HL-60/S4 treated with retinoic acid at 250 ng/mL for 4 days and 3 days (cell line): ENCODE data around the gene KCNE5.
"Not testable (repeated sequence)": the region's sequence is repeated elsewhere in the genome, so short reads cannot be mapped to it uniquely, and the experiment has no call there.

Experiments
- in situ Hi-C: fragments of 300-500 bp; cut with MboI; formaldehyde crosslinking; loops from 2 replicates; pipeline ENCODE4 v1.7.0; 2022; ENCODE audit warnings: low sequenced_read_pairs

Gene KCNE5, protein sequence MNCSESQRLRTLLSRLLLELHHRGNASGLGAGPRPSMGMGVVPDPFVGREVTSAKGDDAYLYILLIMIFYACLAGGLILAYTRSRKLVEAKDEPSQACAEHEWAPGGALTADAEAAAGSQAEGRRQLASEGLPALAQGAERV

DNA sequence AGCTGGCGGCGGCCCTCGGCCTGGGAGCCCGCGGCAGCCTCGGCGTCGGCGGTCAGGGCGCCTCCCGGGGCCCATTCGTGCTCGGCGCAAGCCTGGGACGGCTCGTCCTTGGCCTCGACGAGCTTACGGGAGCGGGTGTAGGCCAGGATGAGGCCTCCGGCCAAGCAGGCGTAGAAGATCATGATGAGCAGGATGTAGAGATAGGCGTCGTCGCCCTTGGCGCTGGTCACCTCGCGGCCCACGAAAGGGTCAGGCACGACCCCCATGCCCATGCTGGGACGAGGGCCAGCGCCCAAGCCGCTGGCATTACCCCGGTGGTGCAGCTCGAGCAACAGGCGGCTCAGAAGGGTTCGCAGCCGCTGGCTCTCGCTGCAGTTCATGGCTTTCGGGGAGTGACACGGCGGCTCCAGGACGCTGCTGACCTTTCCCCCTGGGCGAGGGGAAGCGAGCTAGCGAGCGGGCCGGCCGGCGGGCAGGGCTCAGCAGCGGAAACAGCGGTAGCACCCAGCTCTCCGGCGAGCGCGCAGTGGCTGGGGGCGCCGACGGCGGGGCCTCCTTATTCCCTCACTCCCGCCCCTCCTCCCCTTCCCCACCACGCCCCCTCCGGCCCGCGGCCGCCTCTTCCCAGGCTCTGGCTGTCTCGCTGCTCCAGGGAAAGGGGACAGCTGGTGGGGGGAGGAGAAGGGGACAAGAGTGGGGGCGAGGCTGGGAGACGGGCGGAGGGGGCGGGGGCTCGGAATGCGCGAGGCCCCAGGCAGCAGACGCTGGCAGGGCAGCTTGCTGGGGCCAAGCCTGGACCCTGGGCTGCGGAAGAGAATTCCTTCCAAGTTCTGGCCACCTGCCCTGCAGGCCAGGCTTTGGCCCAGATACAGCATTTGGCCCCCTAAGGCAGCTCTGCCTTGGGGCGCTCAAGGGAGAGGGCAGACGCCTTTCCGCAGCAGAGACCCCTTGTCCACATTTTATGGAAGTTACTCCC lies at the start of gene KCNE5:
Gene KCNE5, minus strand, starts transcription at position 532 of the 976 bp plus-strand sequence. Its CDS starts 152 bp downstream, at position 380.
- in situ Hi-C loops, result no loop called here

DNA sequence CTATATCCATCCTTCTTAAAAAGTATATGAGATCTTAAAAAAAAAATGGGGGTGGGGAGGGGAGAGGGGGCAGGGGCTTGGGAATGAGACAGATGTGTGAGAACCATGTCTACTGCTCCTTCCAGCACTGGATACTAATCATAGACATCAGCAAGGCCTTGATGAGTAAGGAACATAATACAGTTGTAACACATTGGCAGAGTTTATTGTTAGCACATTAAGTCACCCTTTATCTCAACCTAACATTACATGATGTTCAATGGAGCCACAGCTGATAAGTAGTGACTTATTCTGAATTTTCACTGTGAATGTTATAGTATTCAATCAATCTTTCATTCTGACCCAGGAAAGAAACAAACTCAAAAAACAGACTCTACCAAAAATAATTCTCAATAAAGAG lies 47.3 kb upstream of the KCNE5 start:
- in situ Hi-C loops, result no loop called here

DNA sequence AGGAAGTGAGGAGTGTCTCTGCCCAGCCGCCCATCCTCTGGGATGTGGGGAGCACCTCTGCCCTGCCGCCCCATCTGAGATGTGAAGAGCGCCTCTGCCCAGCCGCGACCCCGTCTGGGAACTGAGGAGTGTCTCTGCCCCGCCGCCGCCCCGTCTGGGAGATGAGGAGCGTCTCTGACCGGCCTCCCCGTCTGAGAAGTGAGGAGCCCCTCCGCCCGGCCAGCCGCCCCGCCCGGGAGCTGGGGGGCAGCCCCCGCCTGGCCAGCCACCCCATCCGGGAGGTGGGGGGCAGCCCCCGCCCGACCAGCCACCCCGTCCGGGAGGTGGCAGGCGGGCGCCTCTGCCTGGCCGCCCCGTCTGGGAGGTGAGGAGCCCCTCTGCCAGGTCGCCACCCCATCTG lies 46.2 kb upstream of the KCNE5 start:
- in situ Hi-C loops, result not testable (repeated sequence)

DNA sequence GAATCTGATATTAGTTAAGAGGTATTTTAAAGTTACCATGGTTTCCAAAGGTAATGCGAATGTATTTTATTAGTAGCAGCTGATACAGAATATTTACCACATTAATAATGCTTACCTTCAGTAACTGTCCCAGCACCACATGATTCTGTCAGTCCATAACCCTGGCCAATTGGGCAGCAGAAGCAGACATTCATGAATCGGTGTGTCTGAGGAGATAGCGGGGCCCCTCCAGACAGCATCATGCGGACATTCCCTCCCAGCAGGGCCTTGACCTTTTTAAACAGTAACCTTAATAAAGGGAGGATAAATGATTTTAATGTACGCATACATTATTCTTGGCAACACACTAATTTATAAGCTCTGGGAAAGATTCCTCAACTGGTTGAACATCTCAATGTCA lies 43.0 kb upstream of the KCNE5 start:
- in situ Hi-C loops, result no loop called here

DNA sequence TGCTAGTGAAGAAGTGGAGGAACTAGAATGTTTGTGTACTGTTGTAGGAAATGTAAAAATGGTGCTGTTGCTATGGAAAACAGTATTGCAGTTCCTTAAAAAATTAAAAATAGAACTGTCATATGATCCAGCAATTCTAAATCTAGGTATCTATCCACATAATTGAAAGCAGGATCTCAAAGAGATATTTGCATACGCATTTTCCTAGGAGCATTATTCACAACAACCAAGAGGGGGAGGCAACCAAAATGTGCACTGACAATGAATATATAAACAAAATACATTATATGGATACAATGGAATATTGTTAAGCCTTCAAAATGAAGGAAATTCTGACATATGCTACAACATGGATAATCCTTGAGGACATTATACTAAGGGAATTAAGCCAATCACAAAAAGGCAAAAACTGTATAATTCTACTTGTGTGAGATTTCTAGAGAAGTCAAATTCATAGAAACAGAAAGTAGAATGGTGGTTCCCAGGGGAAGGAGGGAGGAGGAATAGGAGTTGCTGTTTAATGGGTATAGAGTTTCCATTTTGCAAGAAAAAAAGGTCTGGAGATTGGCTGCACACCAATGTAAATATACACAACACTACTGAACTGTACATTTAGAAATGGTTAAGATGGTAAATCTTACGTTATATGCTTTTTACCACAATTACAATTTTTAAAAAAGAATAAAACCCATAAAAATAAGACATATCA lies 35.6 kb upstream of the KCNE5 start:
- in situ Hi-C loops, result no loop called here

DNA sequence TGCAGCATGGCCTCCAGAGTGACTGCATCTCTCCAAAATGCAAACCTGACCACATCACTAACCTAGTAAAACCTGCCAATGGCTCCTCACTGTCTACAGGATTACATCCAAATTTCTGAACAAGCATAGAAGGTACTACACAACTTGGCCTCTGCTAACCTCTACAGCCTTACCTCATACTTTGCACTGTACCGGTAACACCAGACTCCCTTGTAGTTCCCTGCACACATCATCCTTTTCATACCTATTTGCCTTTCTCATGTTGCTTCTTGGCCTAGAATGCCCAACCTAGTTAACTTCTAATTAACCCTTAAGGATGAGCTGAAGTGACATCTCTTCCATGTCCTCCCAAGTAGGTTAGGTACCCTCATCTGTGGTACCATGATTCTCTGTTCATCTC lies 33.4 kb upstream of the KCNE5 start:
- in situ Hi-C loops, result no loop called here

DNA sequence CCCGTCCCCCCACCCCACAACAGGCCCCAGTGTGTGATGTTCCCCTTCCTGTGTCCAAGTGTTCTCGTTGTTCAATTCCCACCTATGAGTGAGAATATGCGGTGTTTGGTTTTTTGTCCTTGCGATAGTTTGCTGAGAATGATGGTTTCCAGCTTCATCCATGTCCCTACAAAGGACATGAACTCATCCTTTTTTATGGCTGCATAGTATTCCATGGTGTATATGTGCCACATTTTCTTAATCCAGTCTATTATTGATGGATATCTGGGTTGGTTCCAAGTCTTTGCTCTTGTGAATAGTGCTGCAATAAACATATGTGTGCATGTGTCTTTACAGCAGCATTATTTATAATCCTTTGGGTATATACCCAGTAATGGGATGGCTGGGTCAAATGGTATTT lies 32.4 kb upstream of the KCNE5 start:
- in situ Hi-C loops, result not testable (repeated sequence)

DNA sequence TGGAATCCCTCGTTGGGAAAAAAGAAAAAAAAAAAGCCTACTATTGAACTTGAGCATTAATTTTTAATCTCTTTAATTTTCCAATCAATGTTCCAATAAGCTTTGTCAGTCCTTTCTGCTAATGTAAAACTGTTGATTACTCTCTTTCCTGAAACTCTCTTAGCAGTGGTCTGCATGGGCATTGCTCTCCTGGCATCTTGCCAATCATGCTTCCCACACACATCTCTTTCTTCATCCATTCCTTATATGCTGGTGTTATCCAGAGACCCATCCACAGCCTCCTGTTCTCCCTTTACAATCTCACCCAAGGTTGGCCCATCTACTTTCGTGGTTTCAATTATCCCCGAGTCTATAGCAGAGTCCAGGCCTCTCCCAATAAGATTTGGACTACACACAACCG lies 31.8 kb upstream of the KCNE5 start:
- in situ Hi-C loops, result no loop called here

DNA sequence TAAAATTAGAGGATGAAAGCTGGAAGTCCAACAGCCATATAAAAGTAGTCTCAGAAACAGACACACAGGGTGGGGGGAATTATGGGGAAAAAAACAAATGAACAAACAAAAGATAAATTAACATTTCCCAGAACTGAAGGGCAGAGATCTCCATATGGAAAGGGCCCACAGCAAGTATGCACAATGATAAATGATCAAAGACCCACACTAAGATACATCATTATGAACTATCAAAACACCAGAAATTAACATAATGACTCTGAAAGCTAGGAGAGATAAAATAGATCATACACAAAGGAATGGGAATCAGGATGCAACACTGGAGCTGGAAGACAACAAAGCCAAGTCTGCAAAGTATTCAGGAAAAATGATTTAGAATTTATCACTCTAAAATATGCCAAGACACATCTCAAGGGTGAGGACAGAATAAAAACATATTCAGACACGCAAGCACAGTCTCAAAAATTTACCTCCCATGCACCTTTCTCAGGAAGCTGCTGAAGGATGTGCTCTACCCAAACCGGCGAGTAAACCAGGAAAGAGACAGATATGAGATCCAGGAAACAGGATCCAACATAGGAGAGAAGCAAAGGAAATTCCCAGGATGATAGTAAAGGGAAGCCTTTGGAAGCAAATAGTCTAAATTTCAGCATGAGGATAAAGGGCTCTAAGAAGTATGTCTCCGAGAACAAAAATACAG lies 30.7 kb upstream of the KCNE5 start:
- in situ Hi-C loops, result no loop called here

DNA sequence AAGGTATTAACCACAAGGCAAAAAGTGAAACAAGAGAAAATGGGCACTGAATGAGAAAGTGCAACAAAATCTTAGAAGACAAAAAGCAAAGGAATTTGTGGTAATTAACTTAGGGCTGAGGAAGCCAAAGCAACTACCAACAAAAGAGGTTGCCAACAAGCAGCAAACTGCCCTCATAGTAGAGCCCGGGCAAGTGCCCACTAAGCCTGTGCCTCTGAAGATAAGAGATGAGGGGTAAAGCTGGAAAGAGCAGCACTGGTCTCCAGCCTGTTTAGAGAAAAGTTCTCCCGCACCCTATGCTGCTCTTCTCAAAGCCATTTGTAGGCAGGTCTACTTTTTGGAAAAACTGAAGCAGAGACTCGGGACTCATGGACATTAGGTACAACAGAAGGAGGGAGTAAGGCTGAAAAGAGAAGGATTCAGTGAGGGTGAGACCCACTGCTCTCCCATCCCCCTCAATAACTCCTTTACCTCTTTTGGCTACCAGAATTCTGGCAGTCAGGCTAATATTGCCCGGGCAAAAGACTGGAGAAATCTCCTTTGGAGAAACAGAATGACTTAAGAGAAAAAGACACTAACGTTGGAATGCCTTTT lies 29.6 kb upstream of the KCNE5 start:
- in situ Hi-C loops, result no loop called here

DNA sequence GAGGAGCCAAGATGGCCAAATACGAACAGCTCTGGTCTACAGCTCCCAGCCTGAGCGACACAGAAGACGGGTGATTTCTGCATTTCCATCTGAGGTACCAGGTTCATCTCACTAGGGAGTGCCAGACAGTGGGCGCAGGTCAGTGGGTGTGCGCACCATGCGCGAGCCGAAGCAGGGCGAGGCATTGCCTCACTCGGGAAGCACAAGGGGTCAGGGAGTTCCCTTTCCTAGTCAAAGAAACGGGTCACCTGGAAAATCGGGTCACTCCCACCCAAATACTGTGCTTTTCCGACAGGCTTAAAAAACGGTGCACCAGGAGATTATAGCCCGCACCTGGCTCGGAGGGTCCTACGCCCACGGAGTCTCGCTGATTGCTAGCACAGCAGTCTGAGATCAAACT lies 19.7 kb upstream of the KCNE5 start:
- in situ Hi-C loops, result not testable (repeated sequence)

DNA sequence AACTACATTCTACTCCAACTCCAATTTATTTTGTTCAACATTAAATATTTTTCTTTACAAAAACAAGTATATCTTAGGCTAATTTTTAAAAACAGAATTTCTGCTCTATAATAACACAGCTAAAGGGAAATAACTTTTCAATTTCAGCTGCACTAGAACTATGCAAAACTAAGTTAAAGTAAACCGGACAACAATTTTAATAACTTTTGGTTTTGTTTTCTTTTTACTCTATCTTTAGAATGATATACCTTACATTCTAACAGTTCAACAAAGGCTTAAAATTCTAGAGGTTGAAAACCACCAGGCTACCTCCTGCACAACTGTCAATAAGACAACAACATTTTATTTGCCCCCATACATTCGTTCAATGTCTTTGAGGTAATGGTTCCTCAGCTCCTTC lies 18.7 kb upstream of the KCNE5 start:
- in situ Hi-C loops, result no loop called here

DNA sequence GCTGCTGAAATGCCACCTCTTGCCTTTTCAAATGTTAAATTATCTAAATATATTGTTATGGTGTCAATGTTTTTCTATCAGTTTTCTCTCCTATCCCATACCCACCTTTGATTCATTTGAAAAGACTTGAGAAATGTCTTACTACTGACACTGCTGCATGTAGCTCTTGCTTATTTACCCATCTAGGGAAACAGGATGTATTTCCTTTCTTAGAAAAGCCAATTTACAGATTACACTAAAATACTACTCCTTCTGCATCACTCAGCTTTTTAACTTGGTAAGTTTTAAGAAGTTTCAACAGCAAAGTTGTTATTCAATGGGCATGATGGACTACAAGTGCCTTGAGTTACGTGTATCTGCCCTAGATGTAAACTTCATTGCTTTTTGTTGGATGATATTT lies 13.2 kb upstream of the KCNE5 start:
- in situ Hi-C loops, result no loop called here

DNA sequence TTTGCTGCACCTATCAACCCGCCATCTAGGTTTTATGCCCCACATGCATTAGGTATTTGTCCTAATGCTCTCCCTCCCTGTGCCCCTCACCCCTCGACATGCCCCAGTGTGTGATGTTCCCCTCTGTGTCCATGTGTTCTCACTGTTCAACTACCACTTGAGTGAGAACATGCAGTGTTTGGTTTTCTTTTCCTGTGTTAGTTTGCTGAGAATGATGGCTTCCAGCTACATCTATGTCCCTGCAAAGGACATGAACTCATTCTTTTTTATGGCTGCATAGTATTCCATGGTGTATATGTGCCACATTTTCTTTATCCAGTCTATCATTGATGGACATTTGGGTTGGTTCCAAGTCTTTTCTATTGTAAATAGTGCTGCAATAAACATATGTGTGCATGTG lies 12.5 kb upstream of the KCNE5 start:
- in situ Hi-C loops, result not testable (repeated sequence)

DNA sequence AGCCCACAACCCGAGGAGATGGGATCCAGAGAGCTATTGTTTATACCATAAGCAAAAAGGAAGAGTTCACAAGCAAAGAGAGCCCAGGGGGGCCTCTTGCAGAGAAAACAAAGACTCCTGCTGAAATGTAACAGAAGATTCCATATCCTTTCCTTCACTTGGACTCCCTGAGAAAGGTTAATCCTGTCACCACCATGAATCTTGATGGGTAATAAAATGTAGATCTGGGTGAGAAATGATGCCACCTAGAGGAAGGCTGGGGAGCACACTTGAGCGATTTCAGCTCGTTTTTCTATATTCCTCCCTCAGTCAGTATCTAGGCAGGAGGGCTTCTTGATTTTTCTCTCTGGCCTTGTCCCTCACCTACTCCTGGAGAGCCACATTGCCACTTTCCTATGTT lies 10.2 kb upstream of the KCNE5 start:
- in situ Hi-C loops, result no loop called here

DNA sequence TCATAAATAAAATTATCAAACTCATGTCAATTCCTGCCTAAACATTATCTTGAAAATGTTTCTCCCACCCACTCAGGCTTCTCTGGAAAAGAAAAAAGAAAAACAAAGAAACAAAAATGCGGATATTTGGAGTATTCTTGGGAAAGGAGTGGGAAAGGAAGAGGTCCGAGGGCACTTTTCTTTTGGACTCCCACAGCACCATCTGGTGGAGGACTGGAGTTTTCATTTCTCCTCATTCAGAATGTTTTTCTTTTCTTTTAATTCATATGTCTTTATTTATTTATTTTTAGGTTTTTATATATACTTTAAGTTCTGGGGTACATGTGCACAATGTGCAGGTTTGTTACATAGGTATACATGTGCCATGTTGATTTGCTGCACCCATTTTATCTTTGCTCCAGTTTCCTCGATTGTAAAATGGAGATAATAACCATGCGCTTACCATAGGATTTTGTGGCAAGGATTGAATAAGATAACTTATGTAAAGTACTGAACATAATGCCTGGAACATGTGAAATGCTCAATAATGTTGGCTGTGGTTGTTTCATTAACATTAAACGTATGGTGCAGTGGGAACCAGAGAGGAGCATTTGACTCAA lies 8.0 kb upstream of the KCNE5 start:
- in situ Hi-C loops, result no loop called here

DNA sequence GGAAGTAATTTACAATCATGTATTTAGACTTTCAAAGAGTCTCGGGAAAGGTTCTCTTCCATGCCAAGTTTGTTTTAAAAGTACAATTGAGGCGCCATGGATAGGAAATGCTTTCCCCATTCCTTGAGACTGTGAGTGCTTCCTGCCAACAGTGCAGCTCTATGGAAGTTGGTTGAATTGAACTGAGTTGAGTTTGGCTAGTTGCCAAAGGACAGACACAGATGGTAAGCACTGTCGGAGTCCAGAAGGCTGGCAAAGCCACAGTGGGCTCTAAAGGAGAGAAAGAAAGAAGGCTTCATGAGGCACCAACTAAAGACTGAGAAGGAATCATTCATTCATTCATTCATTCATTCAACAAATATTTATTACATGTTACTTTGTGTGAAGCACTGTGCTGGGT lies 4.3 kb upstream of the KCNE5 start:
- in situ Hi-C loops, result no loop called here

DNA sequence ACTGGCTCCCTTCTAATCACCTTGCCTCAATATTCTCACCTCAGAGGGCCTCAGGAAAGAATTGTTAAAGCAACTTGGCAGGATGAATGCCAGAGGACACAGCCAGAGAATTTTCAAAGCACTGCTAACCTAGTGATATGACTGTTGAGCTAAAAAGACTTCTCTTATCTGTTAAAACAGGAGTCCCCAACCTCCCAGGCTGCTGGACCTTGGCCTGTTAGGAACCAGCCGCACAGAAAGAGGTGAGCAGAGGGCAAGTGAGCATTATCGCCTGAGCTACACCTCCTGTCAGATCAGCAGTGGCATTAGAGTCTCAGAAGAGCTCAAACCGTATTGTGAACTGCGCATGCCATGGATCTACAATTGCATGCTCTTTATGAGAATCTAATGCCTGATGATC lies 1.7 kb upstream of the KCNE5 start:
- in situ Hi-C loops, result no loop called here

DNA sequence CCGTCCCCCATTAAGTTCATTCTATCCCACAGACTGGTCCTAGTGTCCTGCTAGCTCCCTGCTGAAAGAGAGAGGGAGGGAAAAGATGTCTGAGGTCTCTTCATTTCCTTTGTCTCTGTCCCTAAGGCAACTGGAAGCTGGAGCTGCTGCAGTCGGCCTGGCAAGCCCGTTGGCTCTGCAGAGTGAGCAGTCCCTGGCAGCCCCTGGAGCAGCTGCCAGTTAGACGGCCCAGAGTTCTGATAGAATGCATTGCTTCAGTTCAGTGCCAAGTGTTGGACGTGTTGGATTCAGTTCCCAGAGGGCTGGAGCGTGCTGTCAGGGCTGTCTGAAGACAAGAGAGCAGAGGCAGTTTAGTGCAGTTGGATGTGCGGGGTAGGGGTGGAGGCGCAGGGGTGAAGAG lies 975 bp downstream of the KCNE5 start:
- in situ Hi-C loops, result no loop called here

DNA sequence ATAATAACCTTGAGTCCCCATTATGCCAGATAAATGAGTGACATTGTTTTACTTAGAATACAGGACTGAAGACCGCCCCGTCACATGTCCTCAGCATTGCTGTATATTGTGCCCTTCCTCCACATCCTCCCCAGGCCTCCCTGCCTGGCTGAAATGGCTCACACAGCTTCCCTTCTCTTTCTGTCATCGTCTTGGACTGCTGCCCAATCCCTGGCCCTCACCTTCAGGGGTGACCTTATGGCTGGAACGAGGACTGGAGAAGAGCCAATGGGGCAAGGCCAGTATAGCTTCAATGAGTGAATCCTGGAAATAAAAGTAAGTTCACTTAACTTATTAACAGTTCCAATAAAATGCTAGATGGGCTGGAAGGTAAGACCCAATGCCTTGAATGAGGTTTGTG lies 2.7 kb downstream of the KCNE5 start:
- in situ Hi-C loops, result no loop called here
